A673 (cell line): Measurements from ENCODE around the gene NUTM1. TPM values are rescaled to one million over a fixed set of nuclear protein-coding genes. Genes with fewer than 3 reads are reported as not detected.
"Not testable (repeated sequence)": the region's sequence is repeated elsewhere in the genome, so short reads cannot be mapped to it uniquely, and the experiment has no call there.

Experiments
- BruUV-seq: library from RNA; stranded (reverse); fragments of 400-500 nt; replicated peaks from 2 replicates; lab custom pipeline; 2021; lab: Mats Ljungman, UMichigan
- CTCF ChIA-PET: fragments of 300-600 bp; sonication (Branson Sonifier 250); formaldehyde crosslinking; loops from one replicate; lab custom pipeline; 2022; ENCODE audit warnings: antibody characterized with exemption; lab: Charles Lee
- POLR2A ChIA-PET: fragments of 300-600 bp; sonication (Branson Sonifier 250); formaldehyde crosslinking; loops from one replicate; lab custom pipeline; 2022; ENCODE audit warnings: antibody characterized with exemption; ENCODE audit not compliant: low non-redundant PET; lab: Charles Lee
- DNase-seq: peaks from one replicate; pipeline ENCODE4 v3.0.0-alpha.2; 2015; ENCODE audit warnings: low spot score
- H3K27ac ChIP-seq: fragments of 200-600 bp; sonication (generic); 2 replicates; pipeline ENCODE4 v1.5.1; 2016; ENCODE audit warnings: mixed run types, low read depth, mild to moderate bottlenecking, mixed read lengths, antibody characterized with exemption, low read length; ENCODE audit not compliant: poor library complexity, severe bottlenecking
- H3K27me3 ChIP-seq: fragments of 200-600 bp; sonication (generic); replicated peaks from 2 replicates; pipeline ENCODE4 v1.6.1; 2017; ENCODE audit warnings: mixed run types, low read depth, mild to moderate bottlenecking, mixed read lengths, antibody characterized with exemption, low read length; ENCODE audit not compliant: insufficient read depth, poor library complexity
- H3K36me3 ChIP-seq: fragments of 200-600 bp; sonication (generic); 2 replicates; pipeline ENCODE4 v1.6.1; 2016; ENCODE audit warnings: mixed run types, mild to moderate bottlenecking, mixed read lengths, antibody characterized with exemption, low read length; ENCODE audit not compliant: insufficient read depth, poor library complexity, severe bottlenecking
- H3K4me1 ChIP-seq: fragments of 200-600 bp; sonication (generic); 2 replicates; pipeline ENCODE4 v1.6.1; 2017; ENCODE audit warnings: mixed run types, mild to moderate bottlenecking, mixed read lengths, antibody characterized with exemption, low read length; ENCODE audit not compliant: insufficient read depth, poor library complexity, severe bottlenecking
- H3K4me3 ChIP-seq: fragments of 200-600 bp; sonication (generic); 2 replicates; pipeline ENCODE4 v1.5.1; 2016; ENCODE audit warnings: low read depth, mixed run types, mild to moderate bottlenecking, mixed read lengths, low read length; ENCODE audit not compliant: poor library complexity, severe bottlenecking
- H3K9me3 ChIP-seq: fragments of 200-600 bp; sonication (generic); 2 replicates; pipeline ENCODE4 v1.6.1; 2016; ENCODE audit warnings: mixed run types, low read depth, mild to moderate bottlenecking, mixed read lengths, antibody characterized with exemption, low read length; ENCODE audit not compliant: poor library complexity, severe bottlenecking
- CTCF ChIP-seq: fragments of 300-800, 200-600 bp; sonication (generic); conservative IDR thresholded peaks from 2 replicates; pipeline ENCODE4 v1.5.1; 2017; ENCODE audit warnings: low read depth, mild to moderate bottlenecking, antibody characterized with exemption, low read length, moderate library complexity, mixed read lengths
- EZH2 ChIP-seq: fragments of 200-600 bp; sonication (generic); IDR thresholded peaks from 2 replicates; pipeline ENCODE4 v1.6.1; 2017; ENCODE audit warnings: borderline replicate concordance, low read depth, mild to moderate bottlenecking, mixed read lengths, antibody characterized with exemption, low read length; ENCODE audit not compliant: poor library complexity, severe bottlenecking
- intact Hi-C: fragments of 100-400 bp; cut with micrococcal nuclease; formaldehyde crosslinking; loops from one replicate; pipeline ENCODE4 v1.10.0; 2022; ENCODE audit not compliant: unreplicated experiment
- total RNA-seq: library from RNA; stranded (reverse); gene quantifications from 2 replicates; pipeline ENCODE4 v1.2.3, GENCODE V29; 2021

NUTM1 gene
- total RNA-seq, 1 experiment from 2014 or later: not detected

- H3K9me3 ChIP-seq: no peaks in the 10 kb centered on the region
- TF ChIP-seq CTCF: no peak
- no TSS peak for BruUV-seq
- peaks cover 35% of the 10 kb centered on the region for H3K36me3 ChIP-seq
- DNase-seq: no peak
- H3K27ac ChIP-seq: no peak overlapping the region
- H3K27me3 ChIP-seq: no peaks in the 10 kb centered on the region
- peaks cover 33% of the 10 kb centered on the region for H3K4me1 ChIP-seq
- POLR2A ChIA-PET: no interaction called here
- intact Hi-C loops: no loop called here
- peak overlapping the region; percentile 63 for H3K4me3 ChIP-seq
- CTCF ChIA-PET: no interaction called here
Measured at GRCh38 chr15:34338347-34338746, 4.8 kb upstream of the NUTM1 start.

GRCh38 chr15:34339946-34340345, 3.2 kb upstream of the NUTM1 start:
- no peak for TF ChIP-seq EZH2
- Histone ChIP-seq H3K9me3 (no peaks in the 10 kb centered on the region), H3K4me1 (peaks cover 33% of the 10 kb centered on the region), H3K36me3 (peaks cover 35% of the 10 kb centered on the region), H3K27ac (peak overlapping the region; percentile 3), H3K4me3 (no peak overlapping the region), H3K27me3 (no peaks in the 10 kb centered on the region)
- no TSS peak for BruUV-seq
- CTCF ChIA-PET: no interaction called here
- DNase-seq: no peak
- intact Hi-C loops: loop anchor here (5.0 kb wide), 1 partner anchor 113 kb away; the partner anchor contains the start of gene EMC4
- POLR2A ChIA-PET: interaction anchor here (0.7 kb wide), 1 partner anchor 224 kb away, joined by 7 read pairs; no protein-coding TSS in a partner anchor

- BruUV-seq: TSS peak; percentile 64
- DNase-seq: no peak
- ChIA-PET POLR2A (no interaction called here), CTCF (no interaction called here)
- Histone ChIP-seq H3K27me3 (no peaks in the 10 kb centered on the region), H3K4me1 (peaks cover 33% of the 10 kb centered on the region), H3K9me3 (no peaks in the 10 kb centered on the region), H3K36me3 (peaks cover 35% of the 10 kb centered on the region), H3K27ac (peak overlapping the region; percentile 86), H3K4me3 (peak overlapping the region; percentile 67)
- TF ChIP-seq CTCF: no peak
- no peak for TF ChIP-seq EZH2
- intact Hi-C loops: loop anchor here (5.0 kb wide), 1 partner anchor 114 kb away; the partner anchor contains the start of gene EMC4
Measured at GRCh38 chr15:34341381-34342212, 1.5 kb upstream of the NUTM1 start.

- POLR2A ChIA-PET: interaction anchor here (0.6 to 0.8 kb wide), 3 partner anchors 24 to 240 kb away, joined by 3 to 11 read pairs (median 5); no protein-coding TSS in a partner anchor
Measured at GRCh38 chr15:34342213-34342736, 840 bp upstream of the NUTM1 start.

More at GRCh38 chr15:34342213-34342736, 840 bp upstream of the NUTM1 start:
- intact Hi-C loops: loop anchor here (5.0 kb wide), 1 partner anchor 115 kb away; the partner anchor contains the start of gene EMC4
- H3K27ac ChIP-seq: peak overlapping the region; percentile 86
- H3K9me3 ChIP-seq, BruUV-seq, DNase-seq, H3K27me3 ChIP-seq: not testable (repeated sequence)
- H3K36me3 ChIP-seq: peaks cover 35% of the 10 kb centered on the region
- H3K4me1 ChIP-seq: peaks cover 33% of the 10 kb centered on the region
- peak overlapping the region; percentile 67 for H3K4me3 ChIP-seq
- CTCF ChIA-PET: interaction anchor here (0.5 to 2.3 kb wide), 4 partner anchors 25 to 627 kb away, joined by 3 to 6 read pairs (median 4); partner anchors contain the start of genes AQR and LPCAT4
